ENCODE results near the gene PTPRJ. TPM values are rescaled to one million over a fixed set of nuclear protein-coding genes. Genes with fewer than 3 reads are reported as not detected.

PTPRJ gene
- total and polyA plus RNA-seq, 4 donors = 4.1 to 24.7 (median 14.6) TPM

- TF ChIP-seq REST (IDR thresholded peaks at IDR 0.05) = no peak
- TF ChIP-seq FOXA1 (IDR thresholded peaks at IDR 0.05) = no peak
- no peak for TF ChIP-seq NR2F2 (IDR thresholded peaks at IDR 0.05)
- no peak for TF ChIP-seq CTCF (IDR thresholded peaks at IDR 0.05; ENCODE audit: low read depth, low read length, missing input control)
- TF ChIP-seq MAX (IDR thresholded peaks at IDR 0.05) = no peak
These were observed 111.2 kb downstream of the PTPRJ start (continued) for GRCh38 chr11:48091426-48092102.

GRCh38 chr11:48093323-48093722, 113.0 kb downstream of the PTPRJ start:
- H3K27ac ChIP-seq (ENCODE audit: low read depth in 1 of 2, low read length in 2 of 2) = peak overlapping the region; percentile 69 to 80
- peaks cover 11 to 64% (median 32%) of the 10 kb centered on the region in 4 donors for H3K4me1 ChIP-seq (ENCODE audit: control insufficient read depth in 4 of 4, insufficient read depth in 4 of 4, low read length in 3 of 4)
- H3K4me3 ChIP-seq (ENCODE audit: low read depth in 1 of 3, low read length in 3 of 3) = no peak overlapping the region
- no peaks in the 10 kb centered on the region for H3K36me3 ChIP-seq (ENCODE audit: control insufficient read depth in 4 of 4, insufficient read depth in 3 of 4, low read depth in 1 of 4, low read length in 3 of 4)
- TF ChIP-seq SP1 (IDR thresholded peaks at IDR 0.05) = no peak
- peak; percentile 73 for TF ChIP-seq ATF3 (IDR thresholded peaks at IDR 0.05)
- TF ChIP-seq FOXA2 (IDR thresholded peaks at IDR 0.05) = no peak
- peak in 1 of 2 donors; percentile 92 for TF ChIP-seq JUND (IDR thresholded peaks at IDR 0.05)
- TF ChIP-seq MAX (IDR thresholded peaks at IDR 0.05) = no peak
- no peak for DNase-seq (ENCODE audit: low spot score)
- H3K9me3 ChIP-seq (ENCODE audit: control insufficient read depth in 4 of 4, low read length in 3 of 4) = no peaks in the 10 kb centered on the region
- WGBS = 35% methylated on average over 4 of the region's 4 CpGs
- H3K27me3 ChIP-seq (ENCODE audit: control insufficient read depth in 4 of 4, insufficient read depth in 4 of 4, low read length in 3 of 4) = no peaks in the 10 kb centered on the region
- H3K9ac ChIP-seq (ENCODE audit: low read depth in 1 of 2, low read length in 2 of 2) = peak overlapping the region in 1 of 2 donors; percentile 26

- peak overlapping the region; percentile 69 to 80 for H3K27ac ChIP-seq (ENCODE audit: low read depth in 1 of 2, low read length in 2 of 2)
- DNase-seq (ENCODE audit: low spot score) = no peak
- no peak overlapping the region for H3K4me3 ChIP-seq (ENCODE audit: low read depth in 1 of 3, low read length in 3 of 3)
- no peaks in the 10 kb centered on the region for H3K27me3 ChIP-seq (ENCODE audit: control insufficient read depth in 4 of 4, insufficient read depth in 4 of 4, low read length in 3 of 4)
- H3K36me3 ChIP-seq (ENCODE audit: control insufficient read depth in 4 of 4, insufficient read depth in 3 of 4, low read depth in 1 of 4, low read length in 3 of 4) = no peaks in the 10 kb centered on the region
- no peaks in the 10 kb centered on the region for H3K9me3 ChIP-seq (ENCODE audit: control insufficient read depth in 4 of 4, low read length in 3 of 4)
- H3K4me1 ChIP-seq (ENCODE audit: control insufficient read depth in 4 of 4, insufficient read depth in 4 of 4, low read length in 3 of 4) = peaks cover 11 to 63% (median 34%) of the 10 kb centered on the region in 4 donors
- WGBS = 18% methylated on average over 6 of the region's 6 CpGs
- H3K9ac ChIP-seq (ENCODE audit: low read depth in 1 of 2, low read length in 2 of 2) = peak overlapping the region in 1 of 2 donors; percentile 26
- TF ChIP-seq RXRA (IDR thresholded peaks at IDR 0.05) (peak; percentile 83 to 84), ZBTB33 (IDR thresholded peaks at IDR 0.05) (peak; percentile 37), HNF4A (conservative IDR thresholded peaks at IDR 0.05) (peak; percentile 96), RAD21 (IDR thresholded peaks at IDR 0.05) (peak in 1 of 2 donors; percentile 41), SP1 (IDR thresholded peaks at IDR 0.05) (peak; percentile 88), EGR1 (IDR thresholded peaks at IDR 0.05; ENCODE audit: low read depth in 2 of 2) (no peak), REST (IDR thresholded peaks at IDR 0.05) (peak; percentile 31)
These were observed 113.7 kb downstream of the PTPRJ start for GRCh38 chr11:48093795-48094642.

Data from liver (tissue), 9 donors.